GM18499 (cell line): ENCODE results near the gene SLC15A4.
"Not testable (repeated sequence)": the region's sequence is repeated elsewhere in the genome, so short reads cannot be mapped to it uniquely, and the experiment has no call there.

Experiments used
- ATAC-seq: cut with Tn5 transposase; IDR thresholded peaks from one replicate; pipeline ENCODE4 v1.9.1; 2021; ENCODE audit warnings: moderate number of reproducible peaks; ENCODE audit not compliant: insufficient read depth, unreplicated experiment

Gene SLC15A4

DNA sequence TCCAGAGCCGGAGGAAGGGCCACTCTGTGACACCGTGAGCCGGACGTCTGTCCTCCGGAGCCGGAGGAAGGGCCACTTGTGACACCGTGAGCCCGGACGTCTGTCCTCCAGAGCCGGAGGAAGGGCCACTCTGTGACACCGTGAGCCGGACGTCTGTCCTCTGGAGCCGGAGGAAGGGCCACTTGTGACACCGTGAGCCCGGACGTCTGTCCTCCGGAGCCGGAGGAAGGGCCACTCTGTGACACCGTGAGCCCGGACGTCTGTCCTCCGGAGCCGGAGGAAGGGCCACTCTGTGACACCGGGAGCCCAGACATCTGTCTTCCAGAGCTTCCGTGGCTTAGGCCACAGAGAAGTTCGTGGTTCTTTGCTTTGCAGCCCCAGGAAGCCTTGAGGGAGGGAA lies 22.9 kb upstream of the SLC15A4 start:
- ATAC-seq, result not testable (repeated sequence)

DNA sequence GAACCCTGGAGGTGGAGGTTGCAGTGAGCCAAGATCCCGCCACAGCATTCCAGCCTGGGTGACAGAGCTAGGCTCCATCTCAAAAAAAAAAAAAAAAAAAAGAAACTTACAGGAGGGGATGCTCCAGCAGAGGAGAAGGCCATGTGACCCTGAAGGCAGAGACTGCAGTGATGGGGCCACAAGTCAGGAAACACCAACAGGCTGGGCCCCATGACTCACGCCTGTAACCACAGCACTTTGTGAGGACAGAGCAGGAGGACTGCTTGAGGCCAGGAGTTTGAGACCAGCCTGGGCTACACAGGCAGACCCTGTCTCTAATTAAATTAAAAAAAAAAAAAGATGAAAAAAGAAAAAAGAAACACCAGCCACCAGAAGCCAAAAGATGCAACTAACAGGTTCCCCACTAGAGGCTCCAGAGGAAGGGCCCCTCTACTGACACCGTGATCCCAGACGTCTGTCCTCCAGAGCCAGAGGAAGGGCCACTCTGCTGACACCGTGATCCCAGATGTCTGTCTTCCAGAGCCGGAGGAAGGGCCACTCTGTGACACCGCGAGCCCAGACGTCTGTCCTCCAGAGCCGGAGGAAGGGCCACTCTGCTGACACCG lies 20.4 kb upstream of the SLC15A4 start:
- no peak for ATAC-seq

DNA sequence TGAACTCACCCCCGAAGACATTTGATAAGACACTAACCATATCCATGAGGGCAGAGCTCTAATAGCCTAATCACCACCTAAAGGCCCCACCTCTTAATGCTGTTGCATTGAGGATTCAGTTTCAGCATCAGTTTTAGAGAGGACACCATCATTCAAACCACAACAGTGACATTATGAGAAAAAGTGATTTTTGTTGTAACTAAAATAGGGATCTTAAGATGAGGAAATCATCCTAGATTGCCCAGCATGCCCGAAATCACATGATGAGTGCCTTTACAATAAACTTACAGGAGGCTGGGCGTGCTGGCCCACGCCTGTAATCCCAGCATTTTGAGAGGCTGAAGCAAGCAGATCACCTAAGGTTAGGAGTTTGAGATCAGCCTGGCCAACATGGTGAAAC lies 19.8 kb upstream of the SLC15A4 start:
- ATAC-seq, result no peak

DNA sequence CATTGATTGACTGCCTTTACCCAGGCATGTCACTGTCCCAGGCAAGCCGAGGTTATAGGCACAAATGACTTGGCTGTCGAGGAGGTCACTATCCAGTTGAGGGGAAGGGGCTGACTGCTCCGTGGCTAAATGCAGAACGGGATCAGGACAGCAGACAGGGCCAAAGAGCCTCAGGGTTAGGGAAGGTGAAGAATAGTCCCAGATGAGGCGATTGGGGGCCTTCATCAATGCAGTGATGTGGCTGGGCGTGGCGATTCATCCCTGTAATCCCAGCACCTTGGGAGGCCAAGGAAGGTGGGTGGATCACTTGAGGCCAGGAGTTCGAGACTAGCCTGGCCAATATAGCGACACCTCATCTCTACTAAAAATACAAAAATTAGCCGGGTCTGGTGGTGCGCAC lies 18.8 kb upstream of the SLC15A4 start:
- no peak for ATAC-seq

DNA sequence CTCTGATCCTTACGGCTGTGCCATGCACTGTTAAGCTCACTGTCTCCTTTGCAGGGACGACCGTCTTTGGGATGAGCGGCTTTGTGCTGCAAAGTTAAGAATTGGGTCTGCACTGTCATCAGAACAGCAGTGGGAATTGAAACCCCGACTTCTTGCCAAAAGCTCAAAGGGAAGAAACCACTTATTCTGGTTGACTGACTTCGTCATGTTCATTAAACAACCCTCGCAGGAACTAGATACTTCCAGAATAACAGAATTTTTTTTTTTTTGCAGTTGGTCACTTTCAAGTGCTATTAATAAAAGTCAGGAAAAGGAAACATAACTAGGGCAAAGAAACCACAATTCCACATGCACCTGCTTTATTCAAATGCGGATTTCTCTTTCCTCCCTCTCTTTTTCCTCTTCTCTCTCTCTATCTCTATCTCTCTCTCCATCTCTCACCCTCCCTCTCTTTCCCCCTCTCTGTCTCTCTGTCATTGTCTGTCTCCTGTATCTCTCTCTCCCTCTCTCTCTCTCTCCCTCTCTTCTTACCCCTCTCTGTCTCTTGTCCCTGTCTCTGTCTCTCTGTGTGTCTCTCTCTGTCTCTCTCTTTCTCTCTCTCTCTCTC lies 17.2 kb upstream of the SLC15A4 start:
- peak; percentile 62 for ATAC-seq

DNA sequence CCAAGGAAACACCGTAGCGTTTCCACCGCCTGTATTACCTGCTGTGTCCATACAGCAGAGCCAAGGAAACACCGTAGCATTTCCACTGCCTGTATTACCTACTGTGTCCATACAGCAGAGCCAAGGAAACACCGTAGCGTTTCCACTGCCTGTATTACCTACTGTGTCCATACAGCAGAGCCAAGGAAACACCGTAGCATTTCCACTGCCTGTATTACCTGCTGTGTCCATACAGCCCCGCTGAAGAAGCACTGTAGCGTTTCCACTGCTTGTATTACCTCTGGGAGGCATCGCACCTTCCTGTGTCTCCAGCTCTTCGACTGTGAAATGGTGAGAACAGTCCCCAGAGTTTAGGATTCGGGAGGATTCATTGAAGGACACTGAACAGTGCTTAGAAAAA lies 16.1 kb upstream of the SLC15A4 start:
- not testable (repeated sequence) for ATAC-seq

DNA sequence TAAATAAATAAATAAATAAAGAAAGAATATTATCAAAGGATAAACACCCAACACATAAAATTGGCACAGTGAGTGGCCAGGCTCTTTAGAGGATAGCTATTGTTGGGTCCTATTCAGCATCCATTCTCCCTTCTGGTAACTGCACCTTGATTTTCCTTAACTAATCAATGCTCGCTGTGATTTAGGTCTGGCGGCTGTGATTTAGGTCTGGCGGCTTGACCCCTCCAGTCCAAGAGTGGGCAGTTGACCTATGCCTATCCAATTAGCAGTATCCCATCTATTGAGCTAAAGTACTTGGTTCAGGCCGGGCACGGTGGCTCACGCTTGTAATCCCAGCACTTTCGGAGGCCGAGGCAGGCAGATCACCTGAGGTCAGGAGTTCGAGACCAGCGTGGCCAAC lies 9.7 kb upstream of the SLC15A4 start:
- no peak for ATAC-seq

DNA sequence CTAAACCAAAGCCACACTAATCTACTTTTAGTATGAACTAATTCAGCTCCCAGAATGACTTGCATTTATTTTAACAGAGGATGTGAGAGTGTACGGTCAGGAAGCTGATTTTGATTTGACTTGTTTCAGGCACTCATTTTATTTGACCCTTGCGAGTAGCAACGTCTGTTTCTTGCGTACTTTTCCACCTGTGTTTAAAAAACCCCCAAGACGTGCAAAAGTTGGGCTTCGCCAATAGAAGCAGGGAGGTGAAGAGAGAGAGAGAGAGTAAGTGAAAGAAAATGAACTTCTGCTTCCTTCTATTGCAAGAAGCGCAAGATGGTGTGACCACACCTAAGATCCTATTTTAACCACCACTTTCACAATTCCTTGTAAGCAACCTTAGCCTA lies 6.7 kb upstream of the SLC15A4 start:
- peak; percentile 47 for ATAC-seq

DNA sequence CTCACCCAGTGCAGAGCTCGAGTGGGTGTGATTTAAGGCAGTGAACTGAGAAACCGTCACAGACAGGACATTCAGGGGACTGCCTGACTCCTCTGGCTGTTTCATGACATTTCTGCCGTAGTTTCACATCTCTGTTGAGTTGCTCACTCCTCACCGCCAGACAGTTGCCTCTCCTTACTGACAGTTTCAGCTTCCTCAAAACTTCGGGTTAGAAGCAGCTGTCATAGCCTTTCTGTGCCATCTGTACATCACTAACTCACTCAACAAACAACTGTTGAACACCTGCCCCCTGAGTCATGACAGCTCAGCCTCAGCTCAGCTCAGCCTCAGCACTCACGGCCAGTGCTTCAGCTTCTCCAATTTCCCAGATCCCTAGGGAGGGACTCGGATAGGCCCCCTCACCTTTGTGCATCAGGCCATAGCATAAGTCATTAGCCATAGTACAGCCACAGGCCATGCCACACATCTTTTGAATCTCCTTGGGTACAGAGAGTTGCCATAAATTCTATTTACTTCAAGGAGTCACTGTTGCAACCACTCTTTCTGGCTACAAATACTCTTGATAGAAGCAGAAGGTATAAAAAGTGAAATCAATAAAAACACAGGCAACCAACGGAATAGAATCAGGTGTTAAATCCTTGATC lies 6.2 kb upstream of the SLC15A4 start:
- peak; percentile 79 for ATAC-seq

DNA sequence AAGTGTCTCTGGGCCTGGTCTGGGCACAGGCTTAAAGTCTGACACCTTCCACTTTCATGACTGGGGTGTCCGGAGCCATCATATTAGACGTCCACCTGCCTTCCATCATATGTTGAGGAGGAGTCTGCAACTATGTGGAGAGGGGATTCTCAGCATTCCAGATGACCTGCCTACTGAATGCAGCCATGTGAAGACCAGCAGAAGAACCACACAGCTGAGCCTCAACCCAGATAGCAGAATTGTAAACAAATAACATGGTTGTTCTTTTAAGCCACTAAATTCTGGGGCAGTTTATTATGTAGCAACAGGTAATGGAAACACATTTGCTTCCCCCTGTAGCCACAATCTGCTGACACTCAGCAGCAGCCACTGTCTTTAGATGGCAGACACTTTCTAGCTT lies 4.0 kb upstream of the SLC15A4 start:
- no peak for ATAC-seq

DNA sequence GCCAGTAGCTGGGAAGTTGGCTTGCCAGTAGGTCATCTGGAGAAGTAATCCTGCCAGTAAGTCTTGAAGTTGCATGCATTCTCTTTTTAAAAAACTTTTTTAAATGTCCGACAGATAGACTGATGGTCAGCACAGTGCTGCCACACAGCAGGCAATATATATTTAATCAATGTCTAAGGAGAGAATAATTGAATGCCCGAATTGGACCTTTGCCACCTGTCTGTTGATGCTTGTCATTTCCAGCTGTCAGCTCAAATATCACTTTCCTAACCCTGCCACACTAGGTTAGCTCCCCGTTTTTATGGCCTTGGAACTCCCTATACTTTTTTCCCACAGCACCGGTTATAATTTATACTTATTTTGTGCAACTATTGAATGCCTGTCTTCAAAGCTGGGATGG lies 2.1 kb upstream of the SLC15A4 start:
- no peak for ATAC-seq

DNA sequence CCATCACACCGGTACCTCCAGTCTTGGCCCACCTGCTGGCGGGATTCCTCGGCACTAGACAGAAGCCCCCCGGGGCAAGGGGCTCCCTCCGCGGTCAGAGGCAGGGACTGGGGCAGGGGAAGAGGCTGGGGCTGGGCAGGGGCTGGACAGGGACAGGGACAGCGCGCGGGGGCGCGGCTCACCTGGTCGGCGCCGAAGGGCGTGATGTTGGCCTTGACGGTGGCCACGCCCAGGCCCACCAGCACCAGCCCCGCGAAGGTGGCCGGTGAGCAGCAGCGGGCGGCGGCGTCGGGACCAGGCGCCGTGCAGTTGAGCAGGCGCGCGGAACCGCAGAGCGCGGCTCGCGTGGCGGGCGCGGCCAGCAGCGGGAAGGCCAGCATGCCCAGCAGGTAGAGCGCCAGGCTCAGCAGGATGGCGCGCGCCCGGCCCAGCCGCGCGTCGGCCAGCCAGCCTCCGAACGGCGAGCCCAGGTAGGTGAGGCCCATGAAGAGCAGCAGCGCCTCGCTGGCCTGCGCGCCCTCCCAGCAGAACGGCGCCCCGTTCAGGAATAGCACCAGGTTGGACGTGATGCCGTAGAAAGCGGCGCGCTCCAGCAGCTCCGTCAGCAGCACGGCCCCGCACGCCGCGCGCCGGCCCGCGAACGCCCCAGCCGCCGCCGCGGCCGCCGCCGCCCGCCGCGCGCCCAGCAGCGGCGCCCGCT lies 392 bp downstream of the SLC15A4 start:
- peak; percentile 10 for ATAC-seq

DNA sequence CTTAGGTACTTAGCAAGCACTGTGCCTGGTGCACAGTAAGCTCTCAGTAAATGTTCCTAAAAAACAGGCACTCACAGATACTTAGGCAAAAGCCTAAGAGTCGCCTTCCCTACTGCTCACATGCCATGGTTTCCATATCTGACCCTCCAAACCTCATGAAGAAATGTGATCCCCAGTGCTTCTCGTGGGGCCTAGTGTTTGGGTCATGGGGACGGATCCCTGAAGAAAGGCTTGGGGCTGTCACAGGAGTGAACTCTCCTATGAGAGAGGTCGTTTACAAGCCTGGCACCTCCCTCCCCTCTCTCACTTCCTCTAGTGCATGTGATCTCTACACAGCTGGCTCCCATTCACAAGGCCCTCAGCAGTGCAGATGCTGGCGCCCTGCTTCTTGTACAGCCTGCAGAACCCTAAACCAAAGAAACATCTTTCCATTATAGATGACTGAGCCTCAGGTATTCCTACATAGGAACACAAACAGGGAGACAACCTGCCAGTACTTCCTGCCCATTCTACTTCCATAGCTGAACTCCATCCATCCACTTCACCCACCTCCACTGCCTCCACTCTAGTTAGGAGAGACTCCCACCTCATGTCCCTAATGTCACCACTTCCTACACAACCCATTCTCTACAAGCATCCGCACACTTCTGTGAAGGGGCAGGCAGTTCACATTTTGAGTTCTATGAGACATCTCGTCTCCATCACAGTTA lies 2.9 kb downstream of the SLC15A4 start:
- peak; percentile 34 for ATAC-seq

DNA sequence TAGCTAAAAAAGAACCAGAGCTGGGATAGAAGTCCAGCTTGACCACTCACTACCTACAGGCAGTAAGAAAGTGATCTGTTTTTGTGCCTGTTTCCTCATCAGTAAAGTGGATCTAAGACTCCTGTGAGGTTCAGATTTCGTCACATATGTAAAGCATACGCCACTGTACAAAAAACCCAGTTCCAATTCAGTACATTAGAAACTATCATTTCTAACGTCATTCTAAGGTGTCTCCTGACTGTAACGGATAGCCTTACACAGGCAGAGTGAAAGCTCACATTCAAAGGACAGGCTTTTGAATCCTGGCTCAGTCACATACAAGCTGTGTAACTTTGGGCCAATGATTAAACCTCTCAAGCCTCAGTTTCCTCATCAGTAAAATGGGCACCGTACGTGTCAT lies 3.5 kb downstream of the SLC15A4 start:
- no peak for ATAC-seq

DNA sequence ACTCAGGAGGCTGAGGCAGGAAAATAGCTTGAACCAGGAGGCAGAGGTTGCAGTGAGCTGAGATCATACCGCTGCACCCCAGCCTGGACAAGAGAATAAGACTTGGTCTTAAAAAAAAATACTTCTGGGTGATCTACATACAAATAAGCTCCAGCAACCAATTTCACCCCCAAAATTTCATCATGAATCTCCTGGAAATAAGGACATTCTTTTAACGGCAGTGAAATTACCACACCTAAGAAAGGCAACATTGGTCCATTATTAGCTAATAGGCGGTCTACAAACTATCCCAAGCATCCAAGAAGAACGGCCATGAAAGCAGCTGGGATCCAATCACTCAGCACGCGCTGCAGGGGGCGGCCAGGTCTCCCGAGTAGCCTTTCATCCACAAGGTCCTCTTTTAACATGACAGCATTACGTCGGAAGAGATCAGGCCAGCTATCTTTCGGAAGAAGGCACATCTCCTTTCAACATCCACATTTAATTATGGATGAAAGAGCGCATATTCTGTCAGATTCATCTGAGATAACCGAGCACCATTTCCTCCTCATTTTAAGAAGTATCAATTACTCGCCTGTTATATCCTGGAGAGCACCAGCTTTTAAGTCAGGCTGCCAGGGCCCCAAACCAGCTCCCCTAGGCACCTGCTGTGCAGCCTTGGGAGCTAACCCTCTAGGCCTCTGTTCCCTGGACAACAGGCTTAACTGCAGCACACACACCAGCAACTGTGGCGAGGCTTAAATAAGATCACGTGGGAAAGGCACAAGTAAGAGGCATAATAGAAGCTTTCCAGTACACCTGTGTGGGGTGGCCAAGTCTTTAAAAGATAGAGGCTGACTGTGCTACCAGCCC lies 4.2 kb downstream of the SLC15A4 start:
- ATAC-seq, result no peak

DNA sequence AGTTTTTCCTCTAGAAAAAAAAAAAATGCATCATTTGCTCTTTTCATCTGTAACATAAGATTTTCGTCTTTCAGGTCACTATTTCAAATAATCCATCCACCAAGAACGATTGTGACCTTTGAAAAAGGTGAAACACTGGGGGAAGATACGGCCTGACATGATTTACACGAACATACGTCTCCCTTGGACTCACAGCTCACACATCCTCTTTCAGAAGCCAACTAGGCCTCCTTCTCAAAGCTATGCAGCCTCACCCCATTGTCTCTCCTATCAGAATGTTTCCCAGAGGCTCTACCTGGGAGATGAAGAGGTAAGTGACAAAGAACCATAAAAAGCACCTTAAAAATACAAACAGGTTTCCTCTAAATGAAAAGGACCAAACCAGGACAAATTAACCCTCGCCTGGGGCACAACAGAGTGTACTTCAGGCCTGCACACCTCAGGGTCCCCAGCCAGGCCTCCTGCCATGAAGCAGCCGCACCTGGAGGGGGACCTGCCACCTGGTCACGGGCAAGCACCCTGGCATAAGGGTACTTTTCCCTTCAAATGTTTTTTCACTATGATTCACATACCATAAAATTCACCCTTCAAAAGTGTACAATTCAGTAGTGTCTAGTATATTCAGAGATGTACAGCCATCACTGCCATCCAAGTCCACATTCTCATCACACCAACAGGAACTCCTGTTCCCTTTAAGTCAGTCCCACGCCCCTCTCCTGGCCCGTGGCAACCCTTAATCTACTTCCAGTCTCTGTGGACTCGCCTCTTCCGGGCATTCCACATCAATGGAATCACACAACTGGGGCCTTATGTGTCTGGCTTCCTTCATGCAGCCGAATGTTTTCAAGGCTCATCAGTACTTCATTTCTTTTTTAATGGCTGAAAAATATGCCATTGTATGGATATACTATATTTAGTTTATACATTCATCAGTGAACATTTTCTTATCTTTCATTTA lies 5.4 kb downstream of the SLC15A4 start:
- ATAC-seq, result no peak

DNA sequence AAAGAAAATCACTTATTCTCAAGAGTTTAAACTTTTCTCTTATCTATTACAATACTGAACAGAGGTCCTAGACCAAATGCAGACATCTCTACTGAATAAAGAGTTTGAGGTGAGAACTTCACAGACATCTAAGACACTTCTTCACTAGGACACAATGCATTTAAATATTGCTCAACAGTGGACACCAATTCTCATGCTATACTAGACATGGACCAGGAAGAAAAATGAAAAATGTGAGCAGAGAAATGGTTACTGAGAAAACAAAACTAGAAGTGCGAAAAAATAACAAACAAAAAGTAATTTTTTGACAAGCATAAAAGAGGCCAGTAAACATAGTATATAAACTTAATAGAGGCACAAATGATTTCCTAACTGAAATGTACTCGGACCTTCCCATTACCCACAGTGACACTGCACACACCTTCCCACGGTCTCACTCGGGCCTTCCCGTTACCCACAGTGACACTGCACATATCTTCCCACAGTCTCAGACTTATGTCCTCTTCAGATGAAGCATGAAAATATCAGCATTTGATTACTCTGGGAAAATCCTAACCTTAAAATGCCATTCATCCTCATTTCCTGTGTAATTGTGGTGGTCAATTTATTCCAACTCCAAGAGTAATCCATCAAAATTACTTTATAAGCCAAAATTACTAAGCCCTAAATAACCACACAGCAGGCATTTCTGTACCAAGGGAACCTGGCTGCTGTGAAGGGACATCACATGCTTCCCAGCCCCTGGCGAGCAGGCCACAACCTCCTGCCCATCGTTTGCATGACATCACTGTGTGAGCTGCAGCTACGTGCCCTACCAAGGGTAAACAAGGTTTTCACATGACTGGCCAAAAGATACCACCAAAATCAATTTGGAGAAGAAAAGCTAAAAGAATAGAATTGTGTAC lies 6.4 kb downstream of the SLC15A4 start:
- ATAC-seq, result peak; percentile 32

DNA sequence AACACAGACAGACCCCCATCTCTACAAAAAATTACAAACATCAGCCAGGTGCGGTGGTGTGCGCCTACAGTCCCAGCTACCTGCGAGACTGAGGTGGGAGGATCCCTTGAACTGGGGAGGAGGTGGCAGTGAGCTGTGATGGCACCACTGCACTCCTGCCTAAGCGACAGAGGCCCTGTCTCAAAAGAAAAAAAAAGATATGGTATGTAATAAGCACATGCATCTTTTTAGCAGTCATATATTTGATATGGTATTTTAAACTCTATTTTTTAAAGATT lies 7.2 kb downstream of the SLC15A4 start:
- ATAC-seq, result no peak
